Thyroid gland (tissue), 4 donors: ENCODE data around the gene FANCF. TPM values are rescaled to one million over a fixed set of nuclear protein-coding genes. Genes with fewer than 3 reads are reported as not detected.
A peak's percentile ranks its signal among the peaks of the same experiment; 100 is the strongest.

ENCODE experiments used
- DNase-seq, 2 donors: peaks; one replicate each; pipeline ENCODE4 v3.0.0-alpha.2; 2019
- H3K27ac ChIP-seq, 3 donors: fragments of 200-600 bp; sonication (generic); 1 replicate in 2 of 3; 2 replicates in 1 of 3; pipeline ENCODE4 v1.5.1; 2016 to 2019; ENCODE audit warnings: mild to moderate bottlenecking in 1 of 3, moderate library complexity in 1 of 3
- H3K27me3 ChIP-seq: fragments of 200-600 bp; sonication (generic); one replicate; pipeline ENCODE4 v1.5.1; 2019
- H3K36me3 ChIP-seq, 2 donors: fragments of 200-600 bp; sonication (generic); one replicate each; pipeline ENCODE4 v1.5.1; 2016 to 2019
- H3K4me1 ChIP-seq, 2 donors: fragments of 200-600 bp; sonication (generic); one replicate each; pipeline ENCODE4 v1.5.1; 2017 to 2019
- H3K4me3 ChIP-seq, 3 donors: fragments of 200-600 bp; sonication (generic); replicated peaks in 1 of 3; 1 replicate in 2 of 3; 2 replicates in 1 of 3; pipeline ENCODE4 v1.5.1; 2016; ENCODE audit warnings: mild to moderate bottlenecking in 1 of 3
- H3K9me3 ChIP-seq: fragments of 200-600 bp; sonication (generic); one replicate; pipeline ENCODE4 v1.5.1; 2017
- POLR2A ChIP-seq, 2 donors: fragments of 450-650 bp; IDR thresholded peaks; one replicate each; pipeline ENCODE4 v1.6.1; 2017; ENCODE audit warnings: antibody characterized with exemption in 2 of 2, mild to moderate bottlenecking in 2 of 2, moderate library complexity in 1 of 2
- WGBS, 2 donors: methylation state at CpG; one replicate each; pipeline ENCODE4 v1.1.5; 2017; 5-methylcytosine and 5-hydroxymethylcytosine counted together
- intact Hi-C: fragments of 100-400 bp; cut with DNase I; formaldehyde crosslinking; loops from one replicate; pipeline ENCODE4 v1.15.1; 2023
- total RNA-seq, 4 donors: library from RNA; depleted of rRNA; stranded (reverse); fragments of >200 nt; gene quantifications; one replicate each; pipeline ENCODE4 v1.2.3, GENCODE V29; 2016
- TF ChIP-seq, protein P1 (sequence below), 6 experiments: fragments of 200-600 bp in 3 of 6; fragments of 450-650 bp in 3 of 6; sonication (generic) in 3 of 6; IDR thresholded peaks; one replicate each; pipeline ENCODE4 v1.5.1; 2016 to 2019; ENCODE audit warnings: antibody characterized with exemption in 6 of 6, mild to moderate bottlenecking in 2 of 6, inconsistent platforms in 1 of 6, moderate library complexity in 1 of 6

Gene FANCF
- total RNA-seq, 4 donors from 2014 or later: 8.6 to 15.2 (median 13.4) TPM

DNA sequence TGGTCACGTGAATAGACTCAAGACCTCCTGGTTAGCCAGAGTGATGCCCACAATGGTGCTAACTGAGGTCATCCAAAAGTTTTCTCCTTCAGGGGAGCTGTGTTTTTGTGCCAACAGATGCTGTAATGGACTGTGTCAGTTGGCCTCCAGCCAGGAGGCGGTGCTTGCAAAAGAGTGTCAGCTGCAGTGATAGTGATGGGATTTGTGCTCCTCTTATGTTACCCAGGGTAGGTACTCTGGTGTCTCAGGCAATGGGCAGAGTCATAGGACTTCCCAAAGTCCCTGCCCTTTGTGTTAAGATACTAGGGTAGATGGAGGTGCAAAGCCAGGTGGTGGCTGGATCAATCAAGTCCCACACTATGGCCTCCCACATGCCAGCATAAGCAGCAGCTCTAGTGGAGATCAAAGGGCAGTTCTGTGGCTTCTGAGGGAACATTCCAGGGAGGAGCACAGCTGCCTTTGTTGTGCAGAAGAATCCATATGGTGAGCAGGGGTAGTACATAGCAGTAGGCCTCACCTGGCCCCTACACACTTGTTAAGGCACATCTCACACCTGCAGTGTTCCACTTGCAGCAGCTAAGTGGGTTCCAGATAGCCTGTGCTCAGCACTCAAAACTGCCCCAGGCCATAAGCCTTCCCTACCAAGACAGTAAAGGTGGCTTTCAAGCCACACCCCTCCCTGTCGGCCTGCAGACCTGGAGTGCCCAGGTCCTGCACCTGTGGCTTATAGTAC, 9.4 kb upstream of the FANCF start:
- 78 to 86% methylated on average over 3 of the region's 3 CpGs for WGBS, 2 donors
- DNase-seq: peak in 1 of 2 donors; percentile 7
- H3K9me3 ChIP-seq: no peaks in the 10 kb centered on the region
- no peaks in the 10 kb centered on the region for H3K36me3 ChIP-seq
- intact Hi-C loops: no loop called here
- no peak overlapping the region for H3K27ac ChIP-seq
- H3K4me3 ChIP-seq: no peak overlapping the region
- no peaks in the 10 kb centered on the region for H3K27me3 ChIP-seq
- no peak for TF ChIP-seq POLR2A (IDR thresholded peaks at IDR 0.05)
- TF ChIP-seq, protein P1, sequence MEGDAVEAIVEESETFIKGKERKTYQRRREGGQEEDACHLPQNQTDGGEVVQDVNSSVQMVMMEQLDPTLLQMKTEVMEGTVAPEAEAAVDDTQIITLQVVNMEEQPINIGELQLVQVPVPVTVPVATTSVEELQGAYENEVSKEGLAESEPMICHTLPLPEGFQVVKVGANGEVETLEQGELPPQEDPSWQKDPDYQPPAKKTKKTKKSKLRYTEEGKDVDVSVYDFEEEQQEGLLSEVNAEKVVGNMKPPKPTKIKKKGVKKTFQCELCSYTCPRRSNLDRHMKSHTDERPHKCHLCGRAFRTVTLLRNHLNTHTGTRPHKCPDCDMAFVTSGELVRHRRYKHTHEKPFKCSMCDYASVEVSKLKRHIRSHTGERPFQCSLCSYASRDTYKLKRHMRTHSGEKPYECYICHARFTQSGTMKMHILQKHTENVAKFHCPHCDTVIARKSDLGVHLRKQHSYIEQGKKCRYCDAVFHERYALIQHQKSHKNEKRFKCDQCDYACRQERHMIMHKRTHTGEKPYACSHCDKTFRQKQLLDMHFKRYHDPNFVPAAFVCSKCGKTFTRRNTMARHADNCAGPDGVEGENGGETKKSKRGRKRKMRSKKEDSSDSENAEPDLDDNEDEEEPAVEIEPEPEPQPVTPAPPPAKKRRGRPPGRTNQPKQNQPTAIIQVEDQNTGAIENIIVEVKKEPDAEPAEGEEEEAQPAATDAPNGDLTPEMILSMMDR (IDR thresholded peaks at IDR 0.05): no peak
- H3K4me1 ChIP-seq: no peaks in the 10 kb centered on the region

DNA sequence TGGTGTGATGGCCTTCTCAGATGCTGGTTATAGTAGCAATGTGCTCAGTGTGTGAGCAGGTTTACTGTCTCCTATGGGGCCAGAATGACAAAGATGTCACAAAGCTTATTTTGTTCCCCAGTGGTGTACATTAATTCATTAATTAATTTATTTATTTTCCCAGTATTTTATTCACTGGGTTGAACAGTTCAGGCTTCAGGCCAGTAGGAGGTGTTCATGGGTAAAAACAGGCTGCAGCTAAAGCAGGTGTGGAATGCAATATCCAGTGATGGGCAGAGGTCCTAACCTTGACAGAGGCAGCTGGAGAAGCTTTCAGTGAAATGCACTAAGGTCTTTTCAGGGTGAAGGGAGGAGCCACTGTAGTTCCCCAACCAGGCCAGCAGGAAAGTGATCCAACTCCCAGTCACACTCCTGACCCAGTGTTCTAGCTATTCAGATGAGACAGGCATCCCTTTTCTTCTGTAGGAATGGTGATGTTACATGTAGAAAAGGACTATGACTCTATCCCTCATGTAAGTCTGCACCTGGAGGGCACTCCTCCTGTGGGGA, 7.8 kb upstream of the FANCF start:
- no peak for DNase-seq
- intact Hi-C loops: no loop called here
- H3K4me1 ChIP-seq: no peaks in the 10 kb centered on the region
- no peaks in the 10 kb centered on the region for H3K9me3 ChIP-seq
- TF ChIP-seq, protein P1 (IDR thresholded peaks at IDR 0.05): no peak
- TF ChIP-seq POLR2A (IDR thresholded peaks at IDR 0.05): no peak
- no peaks in the 10 kb centered on the region for H3K36me3 ChIP-seq
- no peak overlapping the region for H3K27ac ChIP-seq
- no peaks in the 10 kb centered on the region for H3K27me3 ChIP-seq
- H3K4me3 ChIP-seq: no peak overlapping the region

DNA sequence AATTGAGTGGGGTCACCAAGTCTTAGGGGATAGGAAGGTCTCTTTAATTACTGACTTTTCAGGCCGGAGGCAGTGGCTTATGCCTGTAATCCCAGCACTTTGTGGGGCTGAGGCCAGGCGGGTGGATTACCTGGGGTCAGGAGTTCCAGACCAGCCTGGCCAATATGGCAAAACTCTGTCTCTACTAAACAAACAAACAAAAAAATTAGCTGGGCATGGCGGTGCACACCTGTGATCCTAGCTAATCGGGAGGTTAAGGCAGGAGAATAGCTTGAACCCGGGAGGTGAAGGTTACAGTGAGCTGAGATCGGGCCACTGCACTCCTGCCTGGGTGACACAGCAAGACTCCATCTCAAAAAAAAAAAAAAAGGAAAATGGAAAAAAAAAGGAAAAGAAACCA, 1.8 kb upstream of the FANCF start:
- WGBS, 2 donors: 97 to 98% methylated on average over 6 of the region's 6 CpGs
- DNase-seq: no peak
- intact Hi-C loops: loop anchor here (10.0 kb wide), 1 partner anchor 197 kb away; the partner anchor contains the start of gene SVIP
- H3K4me1 ChIP-seq: peaks cover 10 to 15% of the 10 kb centered on the region in 2 donors
- TF ChIP-seq POLR2A (IDR thresholded peaks at IDR 0.05): no peak
- TF ChIP-seq, protein P1 (IDR thresholded peaks at IDR 0.05): no peak
- no peak overlapping the region for H3K4me3 ChIP-seq
- no peaks in the 10 kb centered on the region for H3K9me3 ChIP-seq
- no peak overlapping the region for H3K27ac ChIP-seq
- no peaks in the 10 kb centered on the region for H3K36me3 ChIP-seq
- H3K27me3 ChIP-seq: no peaks in the 10 kb centered on the region

DNA sequence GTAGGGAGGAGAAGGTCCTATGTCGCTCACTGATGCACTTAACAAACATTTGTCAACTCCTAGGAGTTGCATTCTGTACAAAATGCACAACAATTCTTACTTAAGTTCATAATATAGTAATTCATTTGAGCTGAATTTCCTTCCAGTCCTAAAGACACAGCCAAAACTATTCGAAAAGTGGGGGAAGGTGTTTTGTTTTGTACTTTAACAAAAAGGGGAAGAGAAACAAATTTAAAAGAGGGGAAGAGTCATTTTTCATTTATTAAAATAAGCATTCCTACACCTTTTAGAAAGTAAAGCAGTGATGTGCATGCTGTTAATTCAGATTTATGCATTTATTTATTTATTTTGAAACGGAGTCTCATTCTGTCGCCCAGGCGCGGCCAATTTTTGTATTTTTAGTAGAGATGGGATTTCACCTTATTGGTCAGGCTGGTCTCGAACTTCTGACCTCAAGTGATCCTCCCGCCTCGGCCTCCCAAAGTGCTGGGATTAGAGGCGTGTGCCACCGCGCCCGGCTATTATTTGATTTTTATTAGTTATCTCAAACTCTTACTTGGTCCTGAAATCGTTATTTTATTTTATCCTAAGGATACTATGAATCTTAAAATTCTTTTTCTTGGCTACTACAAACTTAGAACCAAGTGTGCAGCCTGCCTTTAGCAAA, 1.1 kb upstream of the FANCF start:
- no peak overlapping the region for H3K27ac ChIP-seq
- WGBS, 2 donors: 95% methylated on average over 14 of the region's 14 CpGs

More for the DNA sequence above, 1.1 kb upstream of the FANCF start:
- peaks cover 10 to 15% of the 10 kb centered on the region in 2 donors for H3K4me1 ChIP-seq
- no peak overlapping the region for H3K4me3 ChIP-seq
- no peak for TF ChIP-seq POLR2A (IDR thresholded peaks at IDR 0.05)
- TF ChIP-seq, protein P1 (IDR thresholded peaks at IDR 0.05): no peak
- intact Hi-C loops: loop anchor here (10.0 kb wide), 1 partner anchor 198 kb away; the partner anchor contains the start of gene SVIP
- no peak for DNase-seq
- no peaks in the 10 kb centered on the region for H3K36me3 ChIP-seq
- no peaks in the 10 kb centered on the region for H3K27me3 ChIP-seq
- no peaks in the 10 kb centered on the region for H3K9me3 ChIP-seq
